ENCODE measurements around the gene CWF19L1.

GRCh38 chr10:100182908-100183307, 84.5 kb downstream of the CWF19L1 start:
- TF ChIP-seq CTCF (IDR thresholded peaks at IDR 0.05), result no peak
- no peak for TF ChIP-seq POLR2A (IDR thresholded peaks at IDR 0.05; ENCODE audit: low read depth)
- no peak for TF ChIP-seq EP300 (IDR thresholded peaks at IDR 0.05)
- no peak for TF ChIP-seq POLR2AphosphoS5 (IDR thresholded peaks at IDR 0.05)

All from esophagus muscularis mucosa (tissue), 4 donors.